Keratinocyte (primary cell): ENCODE data around the gene CRADD. TPM values are rescaled to one million over a fixed set of nuclear protein-coding genes. Genes with fewer than 3 reads are reported as not detected.

Source experiments
- DNase-seq: peaks from one replicate; pipeline ENCODE4 v3.0.0-alpha.2; 2011; ENCODE audit warnings: low read depth, missing footprints, low spot score
- FAIRE-seq: peaks from 2 replicates; lab custom pipeline; 2011; peaks lifted over from hg19 to GRCh38; lab: Jason Lieb, UNC
- H2AFZ ChIP-seq: 2 replicates; pipeline ENCODE4 v1.6.0; 2012; ENCODE audit warnings: low read length, control low read depth, inconsistent platforms; ENCODE audit not compliant: control insufficient read depth
- H3K27ac ChIP-seq: 2 replicates; pipeline ENCODE4 v1.5.1; 2011; ENCODE audit warnings: low read length; ENCODE audit not compliant: control insufficient read depth, insufficient read depth
- H3K27me3 ChIP-seq: 3 replicates; pipeline ENCODE4 v1.6.0; 2011; ENCODE audit warnings: low read length; ENCODE audit not compliant: control insufficient read depth, insufficient read depth; ENCODE audit errors: extremely low read depth
- H3K36me3 ChIP-seq, 2 experiments: 2 replicates in 1 of 2; 3 replicates in 1 of 2; pipeline ENCODE4 v1.5.1; 2011; ENCODE audit warnings: low read length in 2 of 2, mild to moderate bottlenecking in 1 of 2; ENCODE audit not compliant: control insufficient read depth in 2 of 2, insufficient read depth in 2 of 2; ENCODE audit errors: extremely low read depth in 1 of 2
- H3K4me1 ChIP-seq: 3 replicates; pipeline ENCODE4 v1.5.1; 2011; ENCODE audit warnings: low read length; ENCODE audit not compliant: control insufficient read depth, insufficient read depth; ENCODE audit errors: extremely low read depth
- H3K4me2 ChIP-seq: 3 replicates; pipeline ENCODE4 v1.6.0; 2011; ENCODE audit warnings: low read depth, low read length; ENCODE audit not compliant: control insufficient read depth, insufficient read depth; ENCODE audit errors: extremely low read depth
- H3K4me3 ChIP-seq, 3 experiments: fragments of 200-600 bp in 1 of 3; sonication (generic) in 1 of 3; 2 replicates in 2 of 3; 3 replicates in 1 of 3; pipeline ENCODE4 v1.5.1; 2011 to 2016; ENCODE audit warnings: low read length in 3 of 3, mild to moderate bottlenecking in 3 of 3, control low read depth in 2 of 3, inconsistent platforms in 1 of 3, low read depth in 1 of 3, mixed read lengths in 1 of 3, mixed run types in 1 of 3, moderate library complexity in 1 of 3; ENCODE audit not compliant: control insufficient read depth in 2 of 3, insufficient read depth in 2 of 3; ENCODE audit errors: extremely low read depth in 1 of 3
- H3K79me2 ChIP-seq: 2 replicates; pipeline ENCODE4 v1.6.0; 2012; ENCODE audit warnings: low read length; ENCODE audit not compliant: control insufficient read depth, insufficient read depth
- H3K9ac ChIP-seq: 3 replicates; pipeline ENCODE4 v1.6.0; 2011; ENCODE audit warnings: low read length; ENCODE audit not compliant: control insufficient read depth, insufficient read depth; ENCODE audit errors: extremely low read depth
- H3K9me1 ChIP-seq: 3 replicates; pipeline ENCODE4 v1.6.0; 2011; ENCODE audit warnings: low read length; ENCODE audit not compliant: control insufficient read depth, insufficient read depth; ENCODE audit errors: extremely low read depth
- H3K9me3 ChIP-seq: 2 replicates; pipeline ENCODE4 v1.5.1; 2012; ENCODE audit warnings: low read depth, low read length; ENCODE audit not compliant: control insufficient read depth
- H4K20me1 ChIP-seq: 3 replicates; pipeline ENCODE4 v1.6.0; 2011; ENCODE audit warnings: low read length; ENCODE audit not compliant: control insufficient read depth, insufficient read depth; ENCODE audit errors: extremely low read depth
- CTCF ChIP-seq, 3 experiments: IDR thresholded peaks in 1 of 3; conservative IDR thresholded peaks in 1 of 3; optimal IDR thresholded peaks in 1 of 3; 2 replicates in 2 of 3; 3 replicates in 1 of 3; pipeline versions ENCODE3 to v1.5.1; 2011; ENCODE audit warnings: low read length in 3 of 3, mild to moderate bottlenecking in 3 of 3, moderate library complexity in 2 of 3, control low read depth in 1 of 3, inconsistent platforms in 1 of 3; ENCODE audit not compliant: insufficient read depth in 2 of 3; ENCODE audit errors: extremely low read depth in 1 of 3
- EZH2 ChIP-seq: IDR thresholded peaks from one replicate; pipeline ENCODE4 v1.6.1; 2012; ENCODE audit warnings: inconsistent platforms, mild to moderate bottlenecking, low read length, moderate library complexity
- dilution Hi-C: fragments of 300-500 bp; cut with MboI; formaldehyde crosslinking; loops from one replicate; pipeline ENCODE4 v1.7.0; 2020; ENCODE audit warnings: low sequenced_read_pairs; ENCODE audit not compliant: extremely low pct_ligation_motif_present
- polyA plus RNA-seq, 5 experiments: library from polyadenylated mRNA; depleted of rRNA in 3 of 5; stranded (reverse) in 3 of 5; stranded (forward) in 1 of 5; unstranded in 1 of 5; fragments of >200 nt; gene quantifications; 1 replicate in 1 of 5; 2 replicates in 3 of 5; 3 replicates in 1 of 5; pipeline versions ENCODE4 v1.2.1 to v1.2.3, GENCODE V29; 2011 to 2012; ENCODE audit warnings: missing spikeins in 2 of 5, low read depth in 1 of 5, low replicate concordance in 1 of 5

CRADD gene
- polyA plus RNA-seq, 1 donor (not counting 4 experiments of a cell fraction or from before 2014, with no cell fraction given) = 11.2 TPM

DNA sequence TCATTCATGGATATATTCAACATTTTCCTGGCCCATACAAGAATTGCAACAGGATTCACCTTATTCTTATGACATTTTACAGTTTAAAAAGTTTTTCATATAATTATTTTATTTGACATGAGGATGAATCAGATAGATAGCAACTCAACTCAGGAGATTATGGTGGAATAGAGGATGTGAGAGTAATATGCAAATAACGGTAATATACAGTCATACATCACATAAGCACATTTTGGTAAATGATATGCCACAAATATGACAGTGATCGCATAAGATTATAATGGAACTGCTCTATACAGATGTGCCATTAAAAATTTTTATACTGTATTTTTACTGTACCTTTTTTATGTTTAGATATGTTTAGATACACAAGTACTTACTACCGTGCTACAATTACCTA is 24.1 kb upstream of the CRADD start:
- Histone ChIP-seq H3K27ac (no peak overlapping the region), H3K4me2 (no peak overlapping the region), H3K9me1 (no peaks in the 10 kb centered on the region), H2AFZ (no peak overlapping the region), H3K36me3 (no peaks in the 10 kb centered on the region), H3K4me3 (no peak overlapping the region), H4K20me1 (no peaks in the 10 kb centered on the region), H3K9ac (no peak overlapping the region), H3K79me2 (no peaks in the 10 kb centered on the region), H3K4me1 (no peaks in the 10 kb centered on the region), H3K27me3 (no peaks in the 10 kb centered on the region), H3K9me3 (no peaks in the 10 kb centered on the region)
- dilution Hi-C loops = no loop called here
- DNase-seq (no peak), FAIRE-seq (no peak)
- no peak for TF ChIP-seq CTCF (optimal IDR thresholded peaks at IDR 0.05 in 1 of 3, IDR thresholded peaks at IDR 0.05 in 1 of 3, conservative IDR thresholded peaks at IDR 0.05 in 1 of 3; ENCODE audit: extremely low read depth in 1 of 3, insufficient read depth in 2 of 3, low read length in 3 of 3)
- no peak for TF ChIP-seq EZH2

- Histone ChIP-seq H3K79me2 (no peaks in the 10 kb centered on the region), H3K27ac (no peak overlapping the region), H3K9me3 (no peaks in the 10 kb centered on the region), H4K20me1 (no peaks in the 10 kb centered on the region), H3K27me3 (no peaks in the 10 kb centered on the region), H3K9me1 (no peaks in the 10 kb centered on the region), H3K4me2 (no peak overlapping the region), H3K4me3 (no peak overlapping the region), H2AFZ (no peak overlapping the region), H3K36me3 (no peaks in the 10 kb centered on the region), H3K4me1 (no peaks in the 10 kb centered on the region), H3K9ac (no peak overlapping the region)
- no peak for DNase-seq
- FAIRE-seq = no peak
- TF ChIP-seq CTCF (optimal IDR thresholded peaks at IDR 0.05 in 1 of 3, IDR thresholded peaks at IDR 0.05 in 1 of 3, conservative IDR thresholded peaks at IDR 0.05 in 1 of 3; ENCODE audit: extremely low read depth in 1 of 3, insufficient read depth in 2 of 3, low read length in 3 of 3) (no peak), EZH2 (no peak)
- dilution Hi-C loops = no loop called here
These were observed 23.5 kb upstream of the CRADD start for GRCh38 chr12:93653712-93654111.
